GM12891 (cell line): ENCODE results near the gene TRDMT1.
A peak's percentile ranks its signal among the peaks of the same experiment; 100 is the strongest.

ENCODE experiments used
- DNase-seq: peaks from one replicate; pipeline ENCODE4 v3.0.0; 2011; ENCODE audit warnings: low spot score; ENCODE audit not compliant: insufficient read length
- FAIRE-seq: peaks from 2 replicates; lab custom pipeline; 2011; peaks lifted over from hg19 to GRCh38; lab: Jason Lieb, UNC
- PAX5 ChIP-seq: IDR thresholded peaks from 2 replicates; pipeline ENCODE4 v1.6.1; 2011; ENCODE audit warnings: low read length, moderate library complexity, mild to moderate bottlenecking; ENCODE audit not compliant: insufficient read depth, severe bottlenecking
- POLR2A ChIP-seq: IDR thresholded peaks from 2 replicates; pipeline ENCODE4 v1.6.1; 2011; ENCODE audit warnings: low read depth, low read length, control low read depth
- POLR2AphosphoS5 ChIP-seq: IDR thresholded peaks from 2 replicates; pipeline ENCODE4 v1.6.1; 2011; ENCODE audit warnings: low read depth, low read length, control low read depth
- POU2F2 ChIP-seq: IDR thresholded peaks from 2 replicates; pipeline ENCODE4 v1.6.1; 2011; ENCODE audit warnings: low read depth, mild to moderate bottlenecking, control low read depth, low read length, moderate library complexity
- SPI1 ChIP-seq: IDR thresholded peaks from 2 replicates; pipeline ENCODE4 v1.6.1; 2011; ENCODE audit warnings: low read depth, low read length, control low read depth
- TAF1 ChIP-seq: IDR thresholded peaks from 2 replicates; pipeline ENCODE4 v1.6.1; 2011; ENCODE audit warnings: low read depth, low read length, control low read depth

Gene TRDMT1

DNA sequence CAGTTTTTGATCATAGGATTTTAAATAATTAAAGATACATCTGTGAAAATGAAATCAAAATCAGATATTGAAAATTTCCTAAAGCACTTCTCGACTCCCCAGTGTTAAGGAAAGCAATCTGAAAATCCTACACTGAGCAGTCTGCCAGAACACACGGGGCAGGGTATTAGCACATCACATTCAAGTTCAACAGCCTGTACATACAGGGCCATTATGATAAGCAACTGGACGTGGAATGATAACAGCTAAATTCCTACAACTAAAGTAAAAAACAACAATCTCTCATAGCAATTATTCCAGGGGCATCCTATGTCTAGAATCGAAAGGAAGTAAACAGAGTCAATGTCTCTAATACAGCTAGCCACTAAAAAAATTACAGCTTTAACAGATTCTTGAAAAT, 31.7 kb downstream of the TRDMT1 start:
- TF ChIP-seq POLR2A (no peak), POU2F2 (no peak), POLR2AphosphoS5 (no peak), SPI1 (no peak), TAF1 (no peak), PAX5 (no peak)
- DNase-seq = no peak
- no peak for FAIRE-seq

DNA sequence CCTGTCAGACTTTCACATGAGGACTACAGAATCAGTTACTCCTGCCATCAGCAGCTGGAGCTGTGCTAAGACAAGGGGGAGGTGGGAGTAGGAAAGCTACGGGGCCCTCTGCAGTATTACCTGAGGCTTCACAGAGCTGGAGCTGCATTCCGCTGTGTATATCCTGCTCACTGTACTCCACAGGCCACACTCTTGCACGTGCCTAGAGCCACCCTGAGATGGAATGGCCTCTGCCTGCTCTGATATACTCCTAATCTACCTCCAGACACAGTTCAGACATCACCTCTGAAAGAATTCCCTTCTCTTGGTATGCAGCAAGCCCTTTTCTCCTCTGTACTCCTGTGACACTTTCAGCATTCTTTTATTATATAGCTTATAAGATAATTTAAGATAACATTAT, 34.8 kb downstream of the TRDMT1 start:
- DNase-seq (no peak), FAIRE-seq (no peak)

DNA sequence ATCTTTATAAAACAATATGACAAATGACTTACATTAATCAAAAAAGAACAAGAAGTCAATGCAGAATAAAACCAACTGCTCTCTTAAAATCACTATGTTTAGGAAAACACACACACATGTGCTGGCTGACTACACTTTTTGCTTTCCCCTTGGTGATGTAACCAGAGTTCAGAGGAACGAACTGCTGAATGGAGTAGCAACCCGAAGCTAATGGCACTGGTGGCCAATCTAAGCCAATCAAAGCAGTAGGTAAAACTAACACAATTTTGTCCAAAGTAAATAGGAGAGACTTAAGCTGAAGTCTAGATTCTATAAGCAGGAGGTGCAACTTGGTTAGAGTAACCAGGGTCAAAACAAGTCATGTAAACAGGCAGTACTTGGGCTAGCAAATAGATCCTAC, 38.6 kb downstream of the TRDMT1 start:
- TF ChIP-seq SPI1 (no peak), PAX5 (no peak), POU2F2 (no peak), TAF1 (no peak), POLR2AphosphoS5 (no peak), POLR2A (no peak)
- DNase-seq (no peak), FAIRE-seq (no peak)

More for the DNA sequence above, 34.8 kb downstream of the TRDMT1 start:
- TF ChIP-seq POLR2AphosphoS5 = no peak
- TF ChIP-seq SPI1 = no peak
- no peak for TF ChIP-seq PAX5
- no peak for TF ChIP-seq TAF1

DNA sequence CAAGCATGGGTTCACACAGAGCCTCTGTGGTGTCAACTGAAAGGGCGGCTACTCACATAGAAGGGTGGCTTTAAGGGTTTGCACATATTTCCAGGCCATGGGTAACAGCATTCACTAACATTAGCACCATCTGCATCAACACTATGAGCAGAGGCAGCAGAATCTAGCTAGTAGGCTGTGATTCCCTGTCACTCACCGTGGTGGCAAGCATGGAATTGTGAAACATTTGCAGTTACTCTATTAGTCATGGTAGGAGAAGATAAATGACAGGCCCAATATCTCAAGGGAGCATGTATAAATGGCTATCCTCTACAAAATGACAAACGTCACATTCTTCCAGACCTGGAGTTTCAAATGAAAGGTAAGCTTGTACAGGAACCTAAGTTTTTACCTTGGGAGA, 39.7 kb downstream of the TRDMT1 start:
- TF ChIP-seq TAF1 = no peak
- no peak for TF ChIP-seq PAX5
- no peak for TF ChIP-seq SPI1
- no peak for TF ChIP-seq POLR2AphosphoS5
- no peak for TF ChIP-seq POU2F2
- no peak for TF ChIP-seq POLR2A
- DNase-seq (no peak), FAIRE-seq (peak; percentile 23)

DNA sequence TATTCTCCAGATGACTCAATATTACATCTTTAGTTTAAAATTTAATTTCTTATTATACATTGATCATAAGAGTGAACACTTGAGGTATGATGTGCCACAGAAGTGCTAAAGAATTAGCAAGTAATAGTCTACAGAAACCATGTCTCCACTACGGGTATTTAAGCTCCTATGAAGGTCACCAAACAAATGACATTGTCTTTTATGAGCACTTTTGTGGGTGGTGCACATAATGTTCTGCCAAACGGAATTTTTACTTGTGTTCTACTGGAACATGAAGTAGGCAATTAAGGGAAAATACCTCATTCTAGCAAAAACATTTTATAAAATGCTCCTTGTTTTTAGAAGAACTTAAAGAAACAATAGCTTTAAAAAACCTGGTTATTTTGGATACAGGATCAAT, 44.4 kb downstream of the TRDMT1 start:
- DNase-seq (no peak), FAIRE-seq (no peak)
- TF ChIP-seq SPI1 (no peak), POLR2AphosphoS5 (no peak), POU2F2 (no peak), TAF1 (no peak), POLR2A (no peak), PAX5 (no peak)

DNA sequence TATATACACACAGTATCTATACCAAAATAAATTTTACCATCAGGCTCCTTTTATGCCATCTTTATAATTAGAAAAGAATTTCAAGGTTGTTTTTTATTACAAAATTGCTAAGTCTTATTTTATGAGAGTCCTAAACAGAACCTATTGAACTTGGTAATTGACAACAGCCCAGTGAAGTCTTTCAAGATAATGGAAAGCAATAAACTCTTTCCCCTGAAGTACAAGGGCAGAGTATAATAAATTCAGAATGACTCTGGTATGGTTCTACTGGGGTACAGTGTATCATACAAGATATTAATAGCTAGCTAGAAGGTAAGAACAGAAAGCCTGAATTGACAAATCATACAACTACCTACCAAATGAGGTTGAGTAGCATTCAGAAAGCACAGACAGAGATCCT, 45.6 kb downstream of the TRDMT1 start:
- FAIRE-seq (no peak), DNase-seq (no peak)
- TF ChIP-seq POLR2A (no peak), TAF1 (no peak), SPI1 (no peak), POU2F2 (no peak), PAX5 (no peak), POLR2AphosphoS5 (no peak)

DNA sequence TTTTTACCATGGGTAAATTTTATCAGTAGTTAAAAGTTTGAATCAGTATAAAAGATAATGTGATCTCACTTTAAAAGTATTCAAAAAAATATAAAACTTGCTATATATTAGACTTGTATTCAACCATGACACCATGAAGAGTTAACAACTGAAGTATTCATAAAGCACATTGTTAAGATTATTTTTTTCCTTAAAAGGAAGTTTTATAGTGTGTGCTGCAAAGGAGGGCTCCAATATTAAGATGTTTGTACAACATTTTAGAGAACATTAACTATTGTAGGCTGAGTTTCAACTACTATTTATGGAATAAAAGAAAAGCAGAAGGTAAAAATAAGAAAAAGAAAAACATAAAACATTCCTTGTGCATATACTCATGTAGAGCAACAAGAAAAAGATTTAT, 47.4 kb downstream of the TRDMT1 start:
- DNase-seq = no peak
- TF ChIP-seq SPI1 (no peak), POLR2AphosphoS5 (no peak), POU2F2 (no peak), TAF1 (no peak), POLR2A (no peak), PAX5 (no peak)
- no peak for FAIRE-seq

DNA sequence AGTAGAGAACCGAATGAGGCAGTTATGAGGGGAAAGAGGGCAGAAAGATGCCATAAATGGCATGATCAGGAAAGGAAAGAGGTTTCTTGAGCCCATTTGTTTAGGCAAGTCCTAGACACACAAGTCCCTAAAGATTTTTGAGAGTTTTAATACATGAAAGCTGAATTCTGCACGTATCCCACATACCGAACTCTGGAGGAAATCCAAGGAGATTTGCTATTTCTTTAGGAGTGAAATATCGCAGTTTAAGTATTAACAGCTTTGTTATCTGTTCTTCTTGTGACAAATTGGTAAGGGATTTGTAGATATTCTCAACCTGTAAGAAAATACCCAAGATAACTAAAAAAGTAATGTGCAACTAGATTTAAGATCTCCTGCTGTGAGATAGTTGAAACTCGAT, 48.2 kb downstream of the TRDMT1 start:
- DNase-seq (no peak), FAIRE-seq (no peak)
- no peak for TF ChIP-seq POLR2AphosphoS5
- TF ChIP-seq PAX5 = no peak
- TF ChIP-seq POLR2A = no peak
- TF ChIP-seq SPI1 = no peak
- no peak for TF ChIP-seq POU2F2
- TF ChIP-seq TAF1 = no peak

DNA sequence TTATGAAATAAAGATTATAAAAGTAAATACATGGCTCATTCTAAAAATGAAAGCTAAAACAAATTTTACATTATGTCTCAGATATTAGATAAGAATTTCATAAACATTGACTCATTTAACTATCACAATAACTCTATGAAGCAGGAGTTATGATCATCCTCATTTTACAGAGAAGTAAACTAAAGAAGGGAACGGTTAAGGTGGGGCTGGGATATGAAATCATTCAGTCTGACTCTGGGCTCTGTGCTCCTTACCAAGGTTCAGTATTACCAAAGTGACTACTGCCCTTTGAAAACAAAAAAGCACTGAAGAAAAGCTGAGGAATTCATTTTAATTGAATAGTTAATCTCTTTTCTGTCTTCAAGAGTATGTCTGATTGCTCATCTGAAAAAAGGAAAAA, 49.8 kb downstream of the TRDMT1 start:
- FAIRE-seq (no peak), DNase-seq (no peak)
- TF ChIP-seq POU2F2 (no peak), TAF1 (no peak), SPI1 (no peak), POLR2A (no peak), PAX5 (no peak), POLR2AphosphoS5 (no peak)

DNA sequence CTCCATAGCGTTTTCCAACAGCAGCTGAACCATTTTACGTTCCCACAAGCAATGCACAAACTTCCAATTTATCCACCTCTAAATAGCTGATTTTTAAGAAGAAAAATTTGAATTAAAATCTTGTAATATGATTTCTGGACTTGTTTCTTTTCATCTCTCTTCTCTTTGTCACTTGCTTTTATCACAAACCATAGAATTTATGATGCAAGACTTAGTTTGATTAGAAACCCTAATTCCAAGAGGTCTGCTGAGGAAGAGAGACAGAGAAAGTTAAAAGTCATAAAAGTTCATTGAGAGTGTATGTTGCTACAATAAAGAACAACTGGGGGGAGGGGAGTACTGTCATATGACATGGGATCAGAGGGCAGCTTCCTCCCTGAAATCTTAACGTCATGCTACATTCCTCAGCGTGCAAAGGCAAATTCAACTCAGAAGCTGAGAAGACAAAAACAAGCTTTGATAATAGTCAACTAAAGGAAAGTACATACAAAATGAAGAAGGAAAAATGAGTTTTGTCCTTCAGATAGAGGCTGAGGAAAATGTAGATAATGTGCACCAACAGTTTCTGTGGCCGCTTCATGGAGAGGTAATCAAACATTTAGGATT, 53.5 kb downstream of the TRDMT1 start:
- FAIRE-seq = no peak
- TF ChIP-seq PAX5 (no peak), TAF1 (no peak), POLR2AphosphoS5 (no peak), POLR2A (no peak), POU2F2 (no peak), SPI1 (no peak)
- DNase-seq = no peak

DNA sequence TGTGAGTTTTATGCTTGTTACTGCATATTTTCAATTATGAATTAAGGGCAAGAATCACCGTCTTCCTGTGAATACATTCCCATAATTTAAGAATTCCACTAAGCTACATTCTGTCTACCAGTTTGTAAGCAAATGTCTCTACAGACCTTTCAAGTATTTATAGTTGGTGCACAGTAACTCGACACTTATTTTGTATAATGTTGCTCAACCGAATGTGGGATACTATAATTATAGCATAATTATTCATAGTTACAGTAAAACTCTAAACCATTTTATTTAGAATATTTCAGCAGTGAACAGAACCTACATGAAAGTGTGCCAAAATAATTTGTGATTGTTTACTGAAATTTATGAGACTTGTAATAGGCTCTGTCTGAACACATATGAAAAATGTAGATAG, 54.6 kb downstream of the TRDMT1 start:
- no peak for DNase-seq
- no peak for FAIRE-seq
- TF ChIP-seq POU2F2 (no peak), TAF1 (no peak), POLR2AphosphoS5 (no peak), POLR2A (no peak)
